Karpas-422 (cell line): ENCODE measurements around the gene CATSPERE. TPM values are rescaled to one million over a fixed set of nuclear protein-coding genes. Genes with fewer than 3 reads are reported as not detected.
A peak's percentile ranks its signal among the peaks of the same experiment; 100 is the strongest.
"Not testable (repeated sequence)": the region's sequence is repeated elsewhere in the genome, so short reads cannot be mapped to it uniquely, and the experiment has no call there.

Experiments used
- DNase-seq: peaks from one replicate; pipeline ENCODE4 v3.0.0-alpha.2; 2015
- H2AFZ ChIP-seq: fragments of 200-600 bp; sonication (generic); 2 replicates; pipeline ENCODE4 v1.6.1; 2014; ENCODE audit warnings: antibody characterized with exemption, low read length, mixed read lengths
- H3K27ac ChIP-seq: fragments of 200-600 bp; sonication (generic); 2 replicates; pipeline ENCODE4 v1.5.1; 2014; ENCODE audit warnings: mild to moderate bottlenecking, low read length, moderate library complexity
- H3K27me3 ChIP-seq: fragments of 200-600 bp; sonication (generic); 2 replicates; pipeline ENCODE4 v1.6.1; 2014; ENCODE audit warnings: low read length, mixed read lengths
- H3K36me3 ChIP-seq: fragments of 200-600 bp; sonication (generic); 2 replicates; pipeline ENCODE4 v1.6.1; 2014; ENCODE audit warnings: low read length, mixed read lengths; ENCODE audit not compliant: insufficient read depth
- H3K4me1 ChIP-seq: fragments of 200-600 bp; sonication (generic); 2 replicates; pipeline ENCODE4 v1.6.1; 2014; ENCODE audit warnings: mild to moderate bottlenecking, low read length, mixed read lengths
- H3K4me2 ChIP-seq: fragments of 200-600 bp; sonication (generic); 2 replicates; pipeline ENCODE4 v1.6.1; 2014; ENCODE audit warnings: low read length, low read depth, mild to moderate bottlenecking; ENCODE audit not compliant: poor library complexity, severe bottlenecking
- H3K4me3 ChIP-seq: fragments of 200-600 bp; sonication (generic); 2 replicates; pipeline ENCODE4 v1.5.1; 2014; ENCODE audit warnings: mild to moderate bottlenecking, antibody characterized with exemption, low read length, mixed read lengths
- H3K79me2 ChIP-seq: fragments of 200-600 bp; sonication (generic); 2 replicates; pipeline ENCODE4 v1.6.1; 2014; ENCODE audit warnings: mild to moderate bottlenecking, low read length, mixed read lengths
- H3K9ac ChIP-seq: fragments of 200-600 bp; sonication (generic); 2 replicates; pipeline ENCODE4 v1.6.0; 2014; ENCODE audit warnings: low read length
- H3K9me2 ChIP-seq: fragments of 200-600 bp; sonication (generic), shearing (Covaris generic); replicated peaks from 2 replicates; pipeline ENCODE4 v1.6.0; 2014; ENCODE audit warnings: mild to moderate bottlenecking, low read length, moderate library complexity; ENCODE audit not compliant: insufficient read depth
- H3K9me3 ChIP-seq: fragments of 300-700, 200-600 bp; sonication (generic); 2 replicates; pipeline ENCODE4 v1.6.1; 2014; ENCODE audit warnings: low read length, mixed read lengths
- H4K20me1 ChIP-seq: fragments of 200-600 bp; sonication (generic); 2 replicates; pipeline ENCODE4 v1.6.1; 2014; ENCODE audit warnings: mild to moderate bottlenecking, antibody characterized with exemption, low read length, low read depth; ENCODE audit not compliant: insufficient read depth
- total RNA-seq: library from RNA; depleted of rRNA; stranded (reverse); fragments of >200 nt; shearing (Covaris generic); gene quantifications from 2 replicates; pipeline ENCODE4 v1.2.3, GENCODE V29; 2014; ENCODE audit warnings: low replicate concordance

The CATSPERE gene
- total RNA-seq, 1 experiment from 2014 or later = 0.26 TPM

GRCh38 chr1:244573768-244574167 is 112.7 kb downstream of the CATSPERE start:
- Histone ChIP-seq H3K27me3 (no peaks in the 10 kb centered on the region), H3K27ac (no peak overlapping the region), H3K4me3 (no peak overlapping the region), H3K79me2 (no peaks in the 10 kb centered on the region), H4K20me1 (no peaks in the 10 kb centered on the region), H3K9me2 (no peaks in the 10 kb centered on the region), H3K36me3 (no peaks in the 10 kb centered on the region), H2AFZ (no peak overlapping the region), H3K4me1 (no peaks in the 10 kb centered on the region), H3K9ac (no peak overlapping the region), H3K9me3 (peaks cover 30% of the 10 kb centered on the region), H3K4me2 (no peak overlapping the region)
- DNase-seq = peak; percentile 40

GRCh38 chr1:244576259-244576892 is 115.3 kb downstream of the CATSPERE start:
- no peaks in the 10 kb centered on the region for H3K9me2 ChIP-seq
- no peak overlapping the region for H3K4me3 ChIP-seq
- no peaks in the 10 kb centered on the region for H3K4me1 ChIP-seq
- H4K20me1 ChIP-seq = no peaks in the 10 kb centered on the region
- no peak overlapping the region for H2AFZ ChIP-seq
- no peaks in the 10 kb centered on the region for H3K79me2 ChIP-seq
- no peak overlapping the region for H3K4me2 ChIP-seq
- no peak overlapping the region for H3K27ac ChIP-seq
- H3K36me3 ChIP-seq = no peaks in the 10 kb centered on the region
- no peak overlapping the region for H3K9ac ChIP-seq
- no peaks in the 10 kb centered on the region for H3K27me3 ChIP-seq
- peaks cover 30% of the 10 kb centered on the region for H3K9me3 ChIP-seq
- DNase-seq = peak; percentile 46

GRCh38 chr1:244578205-244578604 is 117.1 kb downstream of the CATSPERE start:
- not testable (repeated sequence) for H3K27me3 ChIP-seq, H3K9me2 ChIP-seq, H3K4me3 ChIP-seq, H3K4me1 ChIP-seq, H3K27ac ChIP-seq, H3K79me2 ChIP-seq, H2AFZ ChIP-seq, H4K20me1 ChIP-seq, H3K36me3 ChIP-seq, H3K4me2 ChIP-seq, H3K9ac ChIP-seq, DNase-seq
- peaks cover 30% of the 10 kb centered on the region for H3K9me3 ChIP-seq

GRCh38 chr1:244583358-244583982 is 122.4 kb downstream of the CATSPERE start:
- Histone ChIP-seq H3K9me3 (no peaks in the 10 kb centered on the region), H3K9me2 (no peaks in the 10 kb centered on the region), H3K79me2 (no peaks in the 10 kb centered on the region), H2AFZ (no peak overlapping the region), H3K36me3 (no peaks in the 10 kb centered on the region), H3K27me3 (no peaks in the 10 kb centered on the region), H3K9ac (no peak overlapping the region), H3K4me1 (no peaks in the 10 kb centered on the region), H4K20me1 (no peaks in the 10 kb centered on the region), H3K27ac (no peak overlapping the region), H3K4me2 (no peak overlapping the region), H3K4me3 (no peak overlapping the region)
- no peak for DNase-seq

- no peaks in the 10 kb centered on the region for H3K9me2 ChIP-seq
- peaks cover 8% of the 10 kb centered on the region for H3K9me3 ChIP-seq
- H4K20me1 ChIP-seq = no peaks in the 10 kb centered on the region
- H3K27ac ChIP-seq = no peak overlapping the region
- H3K4me1 ChIP-seq = no peaks in the 10 kb centered on the region
- DNase-seq = no peak
- H3K79me2 ChIP-seq = no peaks in the 10 kb centered on the region
- no peak overlapping the region for H3K9ac ChIP-seq
- no peak overlapping the region for H2AFZ ChIP-seq
- no peaks in the 10 kb centered on the region for H3K36me3 ChIP-seq
- 0 out of 2 replicates have a peak, but pooled peaks cover 4% of the 10 kb centered on the region for H3K27me3 ChIP-seq
- H3K4me3 ChIP-seq = no peak overlapping the region
- H3K4me2 ChIP-seq = no peak overlapping the region
Measured at GRCh38 chr1:244585867-244586266, 124.8 kb downstream of the CATSPERE start.

- Histone ChIP-seq H3K4me2 (no peak overlapping the region), H4K20me1 (no peaks in the 10 kb centered on the region), H2AFZ (no peak overlapping the region), H3K9me2 (no peaks in the 10 kb centered on the region), H3K9ac (no peak overlapping the region), H3K27ac (no peak overlapping the region), H3K36me3 (no peaks in the 10 kb centered on the region), H3K4me3 (no peak overlapping the region), H3K27me3 (0 out of 2 replicates have a peak, but pooled peaks cover 5% of the 10 kb centered on the region), H3K79me2 (no peaks in the 10 kb centered on the region), H3K9me3 (peaks cover 10% of the 10 kb centered on the region), H3K4me1 (no peaks in the 10 kb centered on the region)
- DNase-seq = no peak
Measured at GRCh38 chr1:244590670-244591069, 129.6 kb downstream of the CATSPERE start.

- DNase-seq = no peak
- no peak overlapping the region for H3K4me3 ChIP-seq
- H3K27me3 ChIP-seq = no peaks in the 10 kb centered on the region
- H3K79me2 ChIP-seq = no peaks in the 10 kb centered on the region
- no peak overlapping the region for H3K4me2 ChIP-seq
- no peaks in the 10 kb centered on the region for H3K4me1 ChIP-seq
- H3K9me2 ChIP-seq = no peaks in the 10 kb centered on the region
- no peaks in the 10 kb centered on the region for H4K20me1 ChIP-seq
- no peak overlapping the region for H2AFZ ChIP-seq
- H3K9me3 ChIP-seq = no peaks in the 10 kb centered on the region
- no peak overlapping the region for H3K9ac ChIP-seq
- H3K36me3 ChIP-seq = no peaks in the 10 kb centered on the region
- H3K27ac ChIP-seq = no peak overlapping the region
Measured at GRCh38 chr1:244598611-244599010, 137.5 kb downstream of the CATSPERE start.

GRCh38 chr1:244599937-244600350 is 138.9 kb downstream of the CATSPERE start:
- H3K79me2 ChIP-seq = no peaks in the 10 kb centered on the region
- H3K4me2 ChIP-seq = no peak overlapping the region
- no peak overlapping the region for H3K27ac ChIP-seq
- no peak overlapping the region for H3K9ac ChIP-seq
- H3K4me3 ChIP-seq = no peak overlapping the region
- no peaks in the 10 kb centered on the region for H3K4me1 ChIP-seq
- H3K9me3 ChIP-seq = no peaks in the 10 kb centered on the region
- H3K9me2 ChIP-seq = no peaks in the 10 kb centered on the region
- H4K20me1 ChIP-seq = no peaks in the 10 kb centered on the region
- no peaks in the 10 kb centered on the region for H3K36me3 ChIP-seq
- H3K27me3 ChIP-seq = no peaks in the 10 kb centered on the region
- H2AFZ ChIP-seq = no peak overlapping the region
- no peak for DNase-seq
